Measurements from ENCODE around the gene TIFAB.
A peak's percentile ranks its signal among the peaks of the same experiment; 100 is the strongest.

TIFAB gene

DNA sequence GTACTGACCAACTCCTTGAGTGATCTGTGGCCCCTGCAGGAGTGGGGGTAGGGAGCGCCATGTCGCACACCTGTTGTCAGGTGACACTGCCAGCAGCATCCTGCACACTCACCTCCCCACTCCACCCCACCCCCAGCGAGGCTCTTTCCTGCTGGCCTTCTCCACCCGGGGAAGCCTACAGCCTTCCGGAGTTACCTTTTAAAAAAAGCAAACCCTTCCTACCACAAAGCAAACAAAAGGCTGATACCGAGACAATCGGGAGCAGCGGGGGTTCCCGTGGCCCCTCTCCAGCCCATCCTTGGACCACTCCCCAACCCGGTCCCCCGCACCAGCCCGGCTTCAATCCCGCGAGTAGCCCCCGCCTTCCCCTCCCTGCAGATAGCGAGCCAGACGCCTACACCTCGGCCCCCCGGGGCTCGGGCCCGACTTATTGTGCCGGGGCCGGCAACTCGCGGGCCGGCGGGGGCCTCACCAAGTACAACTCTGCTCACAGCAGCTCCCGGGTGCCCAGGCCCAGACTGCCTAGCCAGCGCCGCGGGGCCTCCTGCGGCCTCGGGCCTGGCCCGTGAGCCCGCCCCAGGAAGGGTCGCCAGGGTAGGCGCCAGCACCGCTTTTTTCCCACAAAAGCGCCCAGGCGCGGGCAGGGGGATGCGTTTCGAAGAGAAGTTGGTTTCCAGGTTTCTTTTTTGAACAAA lies 53.8 kb downstream of the TIFAB start:
- H3K4me2 ChIP-seq (ENCODE audit: insufficient read depth, low read length): peak overlapping the region; percentile 76
- H3K27me3 ChIP-seq (ENCODE audit: insufficient read depth, low read length, poor library complexity): no peaks in the 10 kb centered on the region
- H3K4me3 ChIP-seq (ENCODE audit: low read depth in 1 of 2, low read length in 2 of 2): peak overlapping the region; percentile 68 to 74
- H3K27ac ChIP-seq (ENCODE audit: low read length): peak overlapping the region; percentile 85
- peak; percentile 62 for DNase-seq
- H3K79me2 ChIP-seq (ENCODE audit: insufficient read depth, low read length): peaks cover 72% of the 10 kb centered on the region
- peak overlapping the region; percentile 79 for H3K9ac ChIP-seq (ENCODE audit: low read depth, low read length)
- no peak for TF ChIP-seq EZH2 (IDR thresholded peaks at IDR 0.05; ENCODE audit: borderline replicate concordance, low read depth, low read length, severe bottlenecking)
- TF ChIP-seq, protein P1, sequence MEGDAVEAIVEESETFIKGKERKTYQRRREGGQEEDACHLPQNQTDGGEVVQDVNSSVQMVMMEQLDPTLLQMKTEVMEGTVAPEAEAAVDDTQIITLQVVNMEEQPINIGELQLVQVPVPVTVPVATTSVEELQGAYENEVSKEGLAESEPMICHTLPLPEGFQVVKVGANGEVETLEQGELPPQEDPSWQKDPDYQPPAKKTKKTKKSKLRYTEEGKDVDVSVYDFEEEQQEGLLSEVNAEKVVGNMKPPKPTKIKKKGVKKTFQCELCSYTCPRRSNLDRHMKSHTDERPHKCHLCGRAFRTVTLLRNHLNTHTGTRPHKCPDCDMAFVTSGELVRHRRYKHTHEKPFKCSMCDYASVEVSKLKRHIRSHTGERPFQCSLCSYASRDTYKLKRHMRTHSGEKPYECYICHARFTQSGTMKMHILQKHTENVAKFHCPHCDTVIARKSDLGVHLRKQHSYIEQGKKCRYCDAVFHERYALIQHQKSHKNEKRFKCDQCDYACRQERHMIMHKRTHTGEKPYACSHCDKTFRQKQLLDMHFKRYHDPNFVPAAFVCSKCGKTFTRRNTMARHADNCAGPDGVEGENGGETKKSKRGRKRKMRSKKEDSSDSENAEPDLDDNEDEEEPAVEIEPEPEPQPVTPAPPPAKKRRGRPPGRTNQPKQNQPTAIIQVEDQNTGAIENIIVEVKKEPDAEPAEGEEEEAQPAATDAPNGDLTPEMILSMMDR (IDR thresholded peaks at IDR 0.05; ENCODE audit: borderline replicate concordance, extremely low read depth, low read length, poor library complexity, severe bottlenecking): no peak
- peaks cover 61% of the 10 kb centered on the region for H3K4me1 ChIP-seq (ENCODE audit: insufficient read depth, low read length)
- H2AFZ ChIP-seq (ENCODE audit: low read depth, low read length): peak overlapping the region; percentile 72
- peaks cover 48% of the 10 kb centered on the region for H3K36me3 ChIP-seq (ENCODE audit: insufficient read depth, low read length)
- H4K20me1 ChIP-seq (ENCODE audit: insufficient read depth, low read length): peaks cover 50% of the 10 kb centered on the region
- no peaks in the 10 kb centered on the region for H3K9me3 ChIP-seq (ENCODE audit: insufficient read depth, low read length, severe bottlenecking)
- peak; percentile 39 for ATAC-seq (ENCODE audit: insufficient read depth, low read depth)

All from DND-41 (cell line).